ENCODE data around the gene NELFE.
A peak's percentile ranks its signal among the peaks of the same experiment; 100 is the strongest.

DNA sequence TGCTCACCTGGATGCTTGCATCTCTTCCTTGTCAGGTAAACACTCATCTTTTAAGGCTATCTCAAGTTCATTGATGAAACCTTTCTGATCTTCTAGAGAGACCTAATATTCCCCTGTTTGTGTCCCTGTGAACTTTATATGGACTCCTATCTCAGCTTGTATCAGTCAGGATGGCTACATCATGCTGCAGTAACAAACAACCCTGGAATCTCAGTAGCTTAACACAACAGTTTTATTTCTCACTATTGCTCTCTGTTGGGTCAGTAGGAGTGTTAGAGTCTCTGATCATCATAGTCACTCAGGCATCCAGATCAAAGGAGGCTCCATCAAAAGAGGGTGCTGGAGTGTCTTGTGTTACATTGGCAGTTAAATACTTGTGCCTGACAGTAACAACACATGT is 43.4 kb downstream of the NELFE start:
- TF ChIP-seq, protein P1, sequence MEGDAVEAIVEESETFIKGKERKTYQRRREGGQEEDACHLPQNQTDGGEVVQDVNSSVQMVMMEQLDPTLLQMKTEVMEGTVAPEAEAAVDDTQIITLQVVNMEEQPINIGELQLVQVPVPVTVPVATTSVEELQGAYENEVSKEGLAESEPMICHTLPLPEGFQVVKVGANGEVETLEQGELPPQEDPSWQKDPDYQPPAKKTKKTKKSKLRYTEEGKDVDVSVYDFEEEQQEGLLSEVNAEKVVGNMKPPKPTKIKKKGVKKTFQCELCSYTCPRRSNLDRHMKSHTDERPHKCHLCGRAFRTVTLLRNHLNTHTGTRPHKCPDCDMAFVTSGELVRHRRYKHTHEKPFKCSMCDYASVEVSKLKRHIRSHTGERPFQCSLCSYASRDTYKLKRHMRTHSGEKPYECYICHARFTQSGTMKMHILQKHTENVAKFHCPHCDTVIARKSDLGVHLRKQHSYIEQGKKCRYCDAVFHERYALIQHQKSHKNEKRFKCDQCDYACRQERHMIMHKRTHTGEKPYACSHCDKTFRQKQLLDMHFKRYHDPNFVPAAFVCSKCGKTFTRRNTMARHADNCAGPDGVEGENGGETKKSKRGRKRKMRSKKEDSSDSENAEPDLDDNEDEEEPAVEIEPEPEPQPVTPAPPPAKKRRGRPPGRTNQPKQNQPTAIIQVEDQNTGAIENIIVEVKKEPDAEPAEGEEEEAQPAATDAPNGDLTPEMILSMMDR (IDR thresholded peaks at IDR 0.05) = peak in 1 of 6 experiments; percentile 19
- TF ChIP-seq POLR2A (IDR thresholded peaks at IDR 0.05) = no peak

Measured in esophagus squamous epithelium (tissue), 4 donors.